Activated gamma-delta T cell (primary cell): Measurements from ENCODE around the gene FAM83F.
"Not testable (repeated sequence)": the region's sequence is repeated elsewhere in the genome, so short reads cannot be mapped to it uniquely, and the experiment has no call there.

Source experiments
- DNase-seq: peaks from one replicate; lab custom pipeline; 2025; lab: John Stamatoyannopoulos, UW

Gene FAM83F

DNA sequence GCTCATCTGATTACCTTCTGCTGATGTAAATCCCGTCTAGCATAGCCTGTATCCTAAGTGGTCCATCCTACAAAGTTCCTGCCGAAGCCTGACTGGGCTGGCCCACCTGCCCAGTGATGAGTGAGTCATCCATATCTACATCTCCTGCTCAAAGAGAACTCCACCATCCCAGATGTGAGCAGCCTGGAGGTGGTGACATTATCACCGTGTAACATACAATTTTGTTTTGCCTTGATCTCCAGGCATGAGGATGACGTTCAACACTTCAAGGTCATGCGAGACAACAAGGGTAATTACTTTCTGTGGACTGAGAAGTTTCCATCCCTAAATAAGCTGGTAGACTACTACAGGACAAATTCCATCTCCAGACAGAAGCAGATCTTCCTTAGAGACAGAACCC, 29.0 kb upstream of the FAM83F start:
- DNase-seq, result no peak

GRCh38 chr22:39966470-39966869, 28.3 kb upstream of the FAM83F start:
- DNase-seq, result no peak

DNA sequence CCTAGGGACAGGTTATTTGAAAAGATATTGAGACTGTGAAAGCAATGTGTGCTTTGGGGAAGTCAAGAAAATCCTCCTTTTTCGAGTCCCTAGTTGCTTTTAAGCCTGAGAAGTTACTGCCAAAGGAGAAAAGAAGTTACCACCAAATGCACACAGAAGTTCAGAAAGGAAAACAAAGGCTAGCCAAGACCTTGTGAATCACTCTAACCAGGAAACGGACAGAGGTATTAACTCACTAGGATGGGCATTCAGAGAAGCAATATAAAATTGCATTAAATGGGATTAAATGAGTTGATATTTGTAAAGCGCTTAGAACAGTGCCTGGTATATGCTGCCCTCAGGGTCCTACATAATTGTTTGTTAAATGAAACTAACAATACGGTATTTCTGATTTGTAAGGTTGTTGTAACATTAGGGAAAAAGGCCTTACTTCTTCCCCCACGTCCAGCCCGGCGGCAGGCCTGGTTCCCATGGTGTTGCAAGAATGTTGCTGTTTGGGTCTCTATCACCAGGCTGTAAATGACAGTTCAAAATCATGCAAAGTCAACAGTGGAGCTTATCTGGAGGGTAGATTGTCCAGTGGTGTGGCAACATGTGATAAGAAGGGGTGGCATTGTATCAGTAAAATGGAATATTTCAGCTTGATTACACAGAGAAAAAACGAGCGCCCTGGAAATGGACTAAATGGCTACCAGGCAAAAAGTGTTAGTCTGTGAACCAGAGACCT, 27.5 kb upstream of the FAM83F start:
- DNase-seq, result no peak

GRCh38 chr22:39967996-39968972, 26.5 kb upstream of the FAM83F start:
- DNase-seq, result no peak

GRCh38 chr22:39970742-39971141, 24.0 kb upstream of the FAM83F start:
- no peak for DNase-seq

DNA sequence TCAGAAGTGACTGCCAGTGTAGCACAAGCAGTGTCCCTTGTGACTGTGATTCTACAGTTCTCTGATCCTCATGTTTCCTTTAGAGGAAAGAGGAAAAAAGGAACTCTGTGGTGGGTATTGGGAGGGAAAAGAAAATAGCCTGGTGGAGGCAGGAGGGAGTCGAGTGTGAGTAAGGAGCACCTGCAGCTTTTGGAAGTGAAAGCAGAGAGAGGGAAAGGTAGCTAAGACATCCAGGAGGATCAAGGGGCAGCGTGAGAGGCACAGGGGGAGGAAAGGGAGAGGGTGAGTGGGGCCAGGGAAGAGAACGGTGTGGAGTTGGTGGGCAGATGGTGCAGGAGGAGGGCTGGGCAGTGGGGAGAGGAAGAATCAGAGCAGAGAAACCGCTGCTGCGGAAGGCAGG, 22.1 kb upstream of the FAM83F start:
- no peak for DNase-seq

GRCh38 chr22:39973656-39974055, 21.1 kb upstream of the FAM83F start:
- no peak for DNase-seq

- no peak for DNase-seq
Observed at GRCh38 chr22:39974065-39974464, 20.7 kb upstream of the FAM83F start.

DNA sequence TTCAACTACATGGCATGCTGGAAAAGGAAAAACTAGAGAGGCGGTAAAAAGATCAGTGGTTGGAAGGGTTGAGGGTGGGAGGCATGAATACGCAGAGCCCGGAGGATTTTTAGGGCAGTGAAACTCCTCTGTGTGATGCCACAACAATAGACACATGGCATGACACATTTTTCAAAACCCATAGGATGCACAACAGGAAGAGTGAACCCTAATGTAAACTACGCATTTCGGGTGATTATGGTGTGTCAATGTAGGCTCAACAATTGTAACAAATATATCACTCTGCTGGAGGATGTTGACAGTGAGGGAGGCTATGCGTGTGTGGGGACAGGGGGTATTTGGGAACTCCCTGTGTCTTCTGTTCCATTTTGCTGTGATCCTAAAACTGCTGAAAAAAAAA, 15.7 kb upstream of the FAM83F start:
- no peak for DNase-seq

GRCh38 chr22:39979458-39979857, 15.3 kb upstream of the FAM83F start:
- no peak for DNase-seq

DNA sequence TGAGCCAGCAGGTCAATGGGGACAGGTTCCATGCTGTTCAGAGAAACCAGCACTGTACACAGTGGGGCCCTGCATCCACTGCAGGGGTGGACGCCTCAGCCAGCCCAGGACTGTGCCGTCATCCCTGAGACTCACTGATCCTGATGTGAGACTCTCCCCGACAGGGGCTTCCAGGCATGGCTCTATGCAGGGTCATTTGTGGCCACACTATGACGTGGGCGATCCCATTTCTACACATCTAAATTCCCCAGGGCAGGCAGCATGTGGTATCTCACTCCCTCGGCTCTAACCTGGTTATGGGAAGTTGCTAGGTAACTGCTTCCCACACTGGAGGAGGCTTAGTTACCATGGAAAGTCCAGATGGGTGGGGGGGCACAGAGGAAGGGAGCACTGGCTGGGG, 14.2 kb upstream of the FAM83F start:
- DNase-seq, result no peak

DNA sequence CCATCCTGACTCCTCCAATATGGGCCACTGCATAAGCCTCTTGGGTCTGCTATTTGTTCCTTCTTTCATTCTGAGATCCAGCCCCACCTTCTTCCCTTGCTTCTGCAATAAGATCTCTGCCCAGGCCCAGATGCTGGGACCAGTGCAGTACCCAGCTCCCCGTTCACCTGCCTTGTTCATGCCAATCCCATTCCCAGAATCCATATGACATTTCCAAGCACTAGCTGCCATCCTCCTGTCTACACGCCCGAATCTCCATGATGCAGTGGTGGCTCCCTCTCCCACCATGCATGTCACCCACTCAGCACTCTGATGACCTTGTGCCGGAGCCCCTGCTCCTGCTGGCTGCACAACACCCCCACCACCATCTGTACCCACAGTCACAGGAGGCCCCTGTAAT, 11.4 kb upstream of the FAM83F start:
- DNase-seq, result no peak

DNA sequence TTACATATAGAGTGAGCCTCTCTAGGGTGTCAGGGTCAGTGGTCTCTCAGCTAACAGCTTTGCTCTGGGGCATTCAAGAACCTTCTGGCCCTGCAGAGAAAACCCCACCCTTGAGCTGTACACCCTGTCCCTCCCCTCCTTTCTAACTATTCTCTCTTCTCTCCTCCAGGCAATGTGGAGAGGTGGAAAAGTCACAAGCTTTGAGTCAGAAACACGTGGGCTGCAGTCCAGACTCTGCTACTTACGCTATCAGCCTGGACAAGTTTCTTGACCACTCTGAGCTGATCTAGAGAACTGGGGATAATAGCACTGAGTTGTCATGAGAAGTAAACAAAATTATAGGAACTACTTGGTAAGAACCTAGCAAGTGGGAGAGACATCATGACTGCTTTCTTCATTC, 10.7 kb upstream of the FAM83F start:
- DNase-seq, result no peak

DNA sequence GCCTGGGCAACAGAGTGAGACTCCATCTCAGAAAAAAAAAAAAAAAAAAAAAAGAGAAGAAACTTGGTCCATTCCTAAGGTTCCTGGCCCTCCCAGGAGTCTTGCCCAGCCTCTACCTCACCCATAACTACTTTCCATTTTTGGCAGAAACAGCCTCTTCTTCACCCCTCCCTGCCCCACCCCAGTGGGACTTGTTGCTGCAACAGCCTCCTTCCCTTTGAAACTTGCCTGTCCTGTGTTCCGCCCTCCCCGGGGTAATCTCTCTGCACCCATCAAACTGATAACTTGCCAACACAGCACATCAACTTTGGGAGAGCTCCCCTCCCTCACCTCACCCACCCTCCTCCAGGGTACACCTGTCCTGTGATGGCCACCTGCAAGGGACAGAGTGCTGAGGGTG, 10.0 kb upstream of the FAM83F start:
- DNase-seq, result no peak

- no peak for DNase-seq
Observed at GRCh38 chr22:39985383-39986035, 9.2 kb upstream of the FAM83F start.

DNA sequence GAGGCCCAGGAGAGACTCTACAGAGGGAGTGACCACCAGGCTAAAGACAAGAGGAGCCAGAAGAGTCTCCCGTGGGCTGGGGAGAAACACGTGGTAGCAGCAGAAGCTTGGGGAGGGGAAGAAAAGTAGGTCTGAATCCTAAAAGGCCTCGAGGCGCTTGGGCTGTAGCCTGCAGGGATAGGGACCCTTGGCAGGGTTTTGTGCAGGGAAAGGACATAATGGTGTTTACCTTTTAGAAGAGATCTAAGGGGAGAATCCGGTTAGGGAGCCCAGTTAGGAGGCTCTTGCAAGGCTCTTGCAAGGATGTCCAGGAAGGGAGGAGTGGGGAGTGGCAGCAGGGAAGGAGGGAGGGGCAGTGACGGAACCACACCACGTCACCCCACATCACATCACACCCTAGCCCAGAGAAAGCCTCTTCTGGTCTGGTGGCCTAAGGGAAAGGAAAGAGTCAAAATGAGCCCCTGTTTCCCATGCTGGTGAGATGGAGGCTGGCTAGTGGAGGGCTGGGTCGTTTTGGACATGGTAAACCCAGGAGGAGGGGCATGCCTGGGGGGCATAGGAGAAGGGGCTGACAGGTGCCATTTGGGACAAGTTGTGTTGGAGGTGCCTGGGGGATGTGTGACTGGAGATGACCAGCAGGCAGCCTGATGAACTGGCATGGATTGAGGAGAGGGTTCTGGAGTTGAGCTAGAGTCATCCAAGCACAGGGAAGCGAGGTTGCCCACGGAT, 6.2 kb upstream of the FAM83F start:
- no peak for DNase-seq

GRCh38 chr22:39989633-39990032, 5.1 kb upstream of the FAM83F start:
- no peak for DNase-seq

DNA sequence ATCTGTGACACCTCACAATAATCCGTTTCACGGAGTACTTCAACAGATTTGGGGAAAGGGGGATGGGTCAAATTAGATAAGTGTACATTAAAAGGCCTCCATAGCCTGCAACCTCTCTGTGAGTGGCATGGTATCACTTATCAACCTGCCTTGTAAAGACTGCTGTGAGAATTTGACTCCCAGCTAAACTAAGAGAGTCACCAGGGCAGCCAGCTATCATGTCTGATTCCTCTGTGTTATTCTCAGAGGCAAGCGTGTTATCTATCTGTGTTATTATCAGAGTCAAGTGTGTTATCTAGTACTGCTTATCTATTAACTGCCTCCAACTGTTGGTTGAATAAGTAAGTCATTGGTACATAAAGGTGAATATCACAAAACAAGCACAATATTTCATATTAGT, 4.1 kb upstream of the FAM83F start:
- no peak for DNase-seq

GRCh38 chr22:39991159-39991860, 3.4 kb upstream of the FAM83F start:
- no peak for DNase-seq

- DNase-seq, result no peak
Observed at GRCh38 chr22:39992088-39992826, 2.5 kb upstream of the FAM83F start.

DNA sequence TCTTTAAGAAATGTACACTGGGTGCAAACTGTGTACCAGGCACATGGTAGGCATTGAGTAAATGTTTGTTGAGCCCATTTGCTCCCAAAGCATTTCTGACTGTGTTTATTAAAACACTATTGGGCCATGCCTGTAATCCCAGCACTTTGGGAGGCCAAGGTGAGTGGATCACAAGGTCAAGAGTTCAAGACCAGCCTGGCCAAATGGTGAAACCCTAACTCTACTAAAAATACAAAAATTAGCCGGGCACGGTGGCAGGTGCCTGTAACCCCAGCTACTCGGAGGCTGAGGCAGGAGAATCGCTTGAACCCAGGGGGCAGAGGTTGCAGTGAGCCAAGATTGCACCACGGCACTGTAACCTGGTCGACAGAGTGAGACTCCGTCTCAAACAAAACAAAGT, 1.9 kb upstream of the FAM83F start:
- DNase-seq, result not testable (repeated sequence)
